Motor neuron (in vitro differentiated cells): ENCODE measurements around the gene SIT1. TPM values are rescaled to one million over a fixed set of nuclear protein-coding genes. Genes with fewer than 3 reads are reported as not detected.
"Not testable (repeated sequence)": the region's sequence is repeated elsewhere in the genome, so short reads cannot be mapped to it uniquely, and the experiment has no call there.

Experiments used
- ATAC-seq, 8 experiments: fragments of 200-7000 bp; cut with Tn5 transposase; replicated peaks in 6 of 8; 2 replicates each; pipeline ENCODE4 v1.8.0; 2021; ENCODE audit warnings: mild to moderate bottlenecking in 8 of 8, moderate library complexity in 8 of 8
- H3K27ac ChIP-seq, 2 donors: fragments of 250-450 bp; sonication (Bioruptor Pico); 2 replicates each; pipeline ENCODE4 v1.9.0; 2021; ENCODE audit warnings: antibody characterized with exemption in 2 of 2, mild to moderate bottlenecking in 2 of 2, moderate library complexity in 1 of 2
- H3K4me1 ChIP-seq, 2 donors: fragments of 250-450 bp; sonication (Bioruptor Pico); replicated peaks in 1 of 2; 2 replicates each; pipeline ENCODE4 v1.6.1; 2021; ENCODE audit warnings: antibody characterized with exemption in 2 of 2, mild to moderate bottlenecking in 2 of 2, moderate library complexity in 1 of 2
- H3K4me3 ChIP-seq, 5 donors: fragments of 250-450 bp; sonication (Bioruptor Pico); 2 replicates each; pipeline ENCODE4 v1.9.0; 2021; ENCODE audit warnings: antibody characterized with exemption in 5 of 5, mild to moderate bottlenecking in 5 of 5, moderate library complexity in 4 of 5
- WGBS, 10 experiments: fragments of 450-650 bp; shearing (Covaris generic); methylation state at CpG; one replicate each; pipeline ENCODE4 v1.0.0; 2022; 5-methylcytosine and 5-hydroxymethylcytosine counted together
- in situ Hi-C, 9 experiments: fragments of 400-800 bp; cut with MboI; loops; one replicate each; pipeline ENCODE4 v1.15.0; 2021; ENCODE audit warnings: low sequenced_read_pairs in 9 of 9, low pct_unique_long_range_greater_than_20kb in 2 of 9; ENCODE audit not compliant: unreplicated experiment in 9 of 9
- total RNA-seq, 8 experiments: library from RNA; unstranded; fragments of 300-600 nt; gene quantifications; 2 replicates each; pipeline versions ENCODE4 v1.2.3 to v1.2.4, GENCODE V29; 2022

Gene SIT1
- total RNA-seq, 8 experiments from 2014 or later = 0.36 to 0.62 (median 0.46) TPM; not detected in 5

- ATAC-seq = no peak
- no peak overlapping the region for H3K27ac ChIP-seq
- H3K4me3 ChIP-seq = no peak overlapping the region
- peaks cover 11 to 12% of the 10 kb centered on the region in 2 donors for H3K4me1 ChIP-seq
- WGBS, 10 experiments = 21 to 100% (median 87%) methylated on average over 1 to 8 of the region's 8 CpGs; no CpG with 5 or more reads in 1 of the 10 experiments
- in situ Hi-C loops = no loop called here
These were observed 2.1 kb upstream of the SIT1 start for GRCh38 chr9:35652829-35653209.

GRCh38 chr9:35651956-35652828 is 1.5 kb upstream of the SIT1 start:
- WGBS, 10 experiments = 58 to 100% (median 84%) methylated on average over 1 to 7 of the region's 7 CpGs; no CpG with 5 or more reads in 1 of the 10 experiments
- H3K27ac ChIP-seq = no peak overlapping the region
- ATAC-seq = peak in 1 of 8 experiments; percentile 17
- H3K4me3 ChIP-seq = no peak overlapping the region
- in situ Hi-C loops = no loop called here
- peaks cover 17 to 18% of the 10 kb centered on the region in 2 donors for H3K4me1 ChIP-seq

GRCh38 chr9:35649431-35650340 is 1.0 kb downstream of the SIT1 start:
- no peak overlapping the region for H3K27ac ChIP-seq
- H3K4me1 ChIP-seq = peaks cover 8 to 10% of the 10 kb centered on the region in 2 donors
- ATAC-seq = no peak
- 60 to 93% (median 85%) methylated on average over 1 to 11 of the region's 26 CpGs; no CpG with 5 or more reads in 4 of the 10 experiments for WGBS, 10 experiments
- H3K4me3 ChIP-seq = no peak overlapping the region
- in situ Hi-C loops = no loop called here

GRCh38 chr9:35646533-35647265 is 4.0 kb downstream of the SIT1 start:
- peak; percentile 94 to 98 (median 95) for ATAC-seq
- in situ Hi-C loops = no loop called here
- Histone ChIP-seq H3K27ac (peak overlapping the region; percentile 40 to 44), H3K4me3 (peak overlapping the region; percentile 44 to 61 (median 53)), H3K4me1 (peaks cover 8 to 10% of the 10 kb centered on the region in 2 donors)
- 0 to 16% (median 2%) methylated on average over 3 to 20 of the region's 58 CpGs; no CpG with 5 or more reads in 4 of the 10 experiments for WGBS, 10 experiments

GRCh38 chr9:35646153-35646532 is 4.6 kb downstream of the SIT1 start:
- peak overlapping the region; percentile 44 to 61 (median 53) for H3K4me3 ChIP-seq
- WGBS, 10 experiments = 0 to 18% (median 6%) methylated on average over 1 to 7 of the region's 11 CpGs; no CpG with 5 or more reads in 2 of the 10 experiments
- ATAC-seq = peak; percentile 13 to 30 (median 20)
- peaks cover 8 to 10% of the 10 kb centered on the region in 2 donors for H3K4me1 ChIP-seq
- no peak overlapping the region for H3K27ac ChIP-seq
- in situ Hi-C loops = no loop called here

- ATAC-seq, in situ Hi-C loops, H3K27ac ChIP-seq: not testable (repeated sequence)
- peaks cover 8 to 10% of the 10 kb centered on the region in 2 donors for H3K4me1 ChIP-seq
- WGBS, 10 experiments = 0 to 68% (median 44%) methylated on average over 1 to 4 of the region's 10 CpGs; no CpG with 5 or more reads in 2 of the 10 experiments
- H3K4me3 ChIP-seq = peak overlapping the region in 4 of 5 donors; percentile 44 to 61 (median 50)
These were observed 5.0 kb downstream of the SIT1 start for GRCh38 chr9:35645736-35646135.

GRCh38 chr9:35643046-35643445 is 7.7 kb downstream of the SIT1 start:
- Histone ChIP-seq H3K4me1 (peaks cover 8 to 10% of the 10 kb centered on the region in 2 donors), H3K4me3 (no peak overlapping the region), H3K27ac (no peak overlapping the region)
- no peak for ATAC-seq
- 78 to 90% (median 80%) methylated on average over 1 to 7 of the region's 12 CpGs; no CpG with 5 or more reads in 5 of the 10 experiments for WGBS, 10 experiments
- in situ Hi-C loops = no loop called here

GRCh38 chr9:35641478-35641877 is 9.3 kb downstream of the SIT1 start:
- WGBS, 10 experiments = 0 to 100% (median 94%) methylated on average over 1 to 3 of the region's 3 CpGs; no CpG with 5 or more reads in 3 of the 10 experiments
- ATAC-seq, H3K27ac ChIP-seq, in situ Hi-C loops, H3K4me3 ChIP-seq, H3K4me1 ChIP-seq: not testable (repeated sequence)

- WGBS, 10 experiments = 92 to 100% (median 93%) methylated on average over 1 to 5 of the region's 15 CpGs; no CpG with 5 or more reads in 5 of the 10 experiments
- H3K27ac ChIP-seq, H3K4me3 ChIP-seq, H3K4me1 ChIP-seq, ATAC-seq, in situ Hi-C loops: not testable (repeated sequence)
These were observed 10.3 kb downstream of the SIT1 start for GRCh38 chr9:35640431-35640830.

GRCh38 chr9:35639631-35640030 is 11.1 kb downstream of the SIT1 start:
- no peak for ATAC-seq
- 33 to 100% (median 73%) methylated on average over 1 of the region's 1 CpG; no CpG with 5 or more reads in 2 of the 10 experiments for WGBS, 10 experiments

GRCh38 chr9:35639225-35639624 is 11.5 kb downstream of the SIT1 start:
- ATAC-seq, H3K4me1 ChIP-seq, H3K27ac ChIP-seq, H3K4me3 ChIP-seq, in situ Hi-C loops: not testable (repeated sequence)
- WGBS, 10 experiments = 43 to 100% (median 90%) methylated on average over 1 of the region's 1 CpG; no CpG with 5 or more reads in 2 of the 10 experiments

More at GRCh38 chr9:35639631-35640030, 11.1 kb downstream of the SIT1 start:
- Histone ChIP-seq H3K27ac (no peak overlapping the region), H3K4me1 (no peaks in the 10 kb centered on the region), H3K4me3 (no peak overlapping the region)
- in situ Hi-C loops = no loop called here

- H3K4me1 ChIP-seq, ATAC-seq, H3K4me3 ChIP-seq, in situ Hi-C loops, H3K27ac ChIP-seq: not testable (repeated sequence)
- 69 to 100% (median 96%) methylated on average over 2 to 6 of the region's 8 CpGs; no CpG with 5 or more reads in 1 of the 10 experiments for WGBS, 10 experiments
These were observed 12.0 kb downstream of the SIT1 start for GRCh38 chr9:35638751-35639150.
